SU-DHL-6 (cell line): ENCODE data around the gene DNAJB1.

Source experiments
- H2AFZ ChIP-seq: fragments of 200-600 bp; sonication (generic); 2 replicates; pipeline ENCODE4 v1.6.1; 2014; ENCODE audit warnings: low read depth, mild to moderate bottlenecking, moderate library complexity, mixed read lengths, antibody characterized with exemption, low read length; ENCODE audit not compliant: severe bottlenecking
- H3F3A ChIP-seq: fragments of 200-600 bp; shearing (Covaris generic); 2 replicates; pipeline ENCODE4 v1.6.0; 2016; ENCODE audit warnings: antibody characterized with exemption, mild to moderate bottlenecking; ENCODE audit not compliant: insufficient read depth
- H3K27ac ChIP-seq: fragments of 200-600 bp; sonication (generic); 2 replicates; pipeline ENCODE4 v1.5.1; 2016; ENCODE audit warnings: low read depth, mild to moderate bottlenecking, low read length, moderate library complexity, mixed read lengths
- H3K27me3 ChIP-seq: fragments of 200-600 bp; sonication (generic), shearing (Covaris generic); 2 replicates; pipeline ENCODE4 v1.6.0; 2014; ENCODE audit warnings: mild to moderate bottlenecking, low read length
- H3K36me3 ChIP-seq: fragments of 200-600 bp; sonication (generic); 2 replicates; pipeline ENCODE4 v1.6.1; 2014; ENCODE audit warnings: mild to moderate bottlenecking, low read length, mixed read lengths
- H3K4me2 ChIP-seq: fragments of 300-600, 200-600 bp; shearing (Covaris generic), sonication (generic); 2 replicates; pipeline ENCODE4 v1.6.0; 2014; ENCODE audit warnings: low read length, low read depth, mild to moderate bottlenecking; ENCODE audit not compliant: poor library complexity, severe bottlenecking
- H3K4me3 ChIP-seq: fragments of 200-600 bp; sonication (generic); 2 replicates; pipeline ENCODE4 v1.5.1; 2014; ENCODE audit warnings: antibody characterized with exemption, low read length, mild to moderate bottlenecking, mixed read lengths; ENCODE audit not compliant: insufficient read depth, poor library complexity, severe bottlenecking
- H3K79me2 ChIP-seq: fragments of 200-600 bp; sonication (generic); 2 replicates; pipeline ENCODE4 v1.6.1; 2014; ENCODE audit warnings: mild to moderate bottlenecking, low read length, moderate library complexity; ENCODE audit not compliant: insufficient read depth
- H3K9ac ChIP-seq: fragments of 200-600 bp; sonication (generic); 2 replicates; pipeline ENCODE4 v1.7.0; 2014; ENCODE audit warnings: mild to moderate bottlenecking, low read length
- H3K9me2 ChIP-seq: fragments of 200-600 bp; sonication (generic); replicated peaks from 2 replicates; pipeline ENCODE4 v1.6.1; 2014; ENCODE audit warnings: low read length; ENCODE audit not compliant: insufficient read depth
- H3K9me3 ChIP-seq: fragments of 200-600 bp; sonication (generic); 2 replicates; pipeline ENCODE4 v1.6.1; 2014; ENCODE audit warnings: low read length, mixed read lengths; ENCODE audit not compliant: insufficient read depth
- H4K20me1 ChIP-seq: fragments of 200-600 bp; sonication (generic); 2 replicates; pipeline ENCODE4 v1.6.1; 2014; ENCODE audit warnings: low read depth, mild to moderate bottlenecking, antibody characterized with exemption, low read length, moderate library complexity, mixed read lengths
- EZH2phosphoT487 ChIP-seq: fragments of 200-600 bp; sonication (generic), shearing (Covaris generic); conservative IDR thresholded peaks from 2 replicates; pipeline ENCODE4 v1.6.1; 2018; ENCODE audit warnings: mild to moderate bottlenecking, antibody characterized with exemption, low read length, moderate library complexity, mixed read lengths
- TF ChIP-seq, protein P1 (sequence below): fragments of 200-600 bp; sonication (generic); IDR thresholded peaks from one replicate; pipeline ENCODE4 v1.5.1; 2017; ENCODE audit warnings: antibody characterized with exemption, mild to moderate bottlenecking, low read length, moderate library complexity; ENCODE audit not compliant: insufficient read depth, poor library complexity, severe bottlenecking

DNAJB1 gene

DNA sequence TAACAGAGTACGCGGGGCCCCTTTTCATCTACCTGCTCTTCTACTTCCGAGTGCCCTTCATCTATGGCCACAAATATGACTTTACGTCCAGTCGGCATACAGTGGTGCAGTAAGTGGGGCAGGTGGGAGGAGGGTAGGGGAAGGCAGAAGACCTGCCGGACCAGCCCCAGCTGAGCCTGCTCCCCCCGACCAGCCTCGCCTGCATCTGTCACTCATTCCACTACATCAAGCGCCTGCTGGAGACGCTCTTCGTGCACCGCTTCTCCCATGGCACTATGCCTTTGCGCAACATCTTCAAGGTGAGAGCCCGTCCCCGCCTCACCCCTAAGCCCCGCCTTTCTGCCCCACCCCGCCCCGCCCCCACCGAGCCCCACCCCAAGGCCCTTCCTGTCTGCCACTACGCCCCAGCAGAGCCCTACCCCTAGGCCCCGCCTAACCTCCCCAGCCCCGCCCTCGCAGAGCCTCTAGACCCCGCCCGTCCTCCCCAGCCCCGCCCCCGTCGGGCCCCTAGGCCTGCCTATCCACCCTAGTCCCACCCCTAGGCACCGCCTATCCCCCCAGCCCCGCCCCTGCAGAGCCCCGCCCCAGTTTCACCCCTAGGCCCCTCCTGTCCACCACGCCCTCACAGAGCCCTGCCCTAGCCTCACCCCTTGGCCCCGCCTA lies 45.9 kb upstream of the DNAJB1 start:
- Histone ChIP-seq H3K9ac (no peak overlapping the region), H3K4me2 (no peak overlapping the region), H3K9me3 (no peaks in the 10 kb centered on the region), H3K9me2 (no peaks in the 10 kb centered on the region), H3F3A (no peaks in the 10 kb centered on the region), H3K4me3 (no peak overlapping the region), H3K27ac (no peak overlapping the region), H4K20me1 (no peaks in the 10 kb centered on the region), H3K79me2 (peaks cover 25% of the 10 kb centered on the region; the same call in 1 of the 2 replicates), H3K27me3 (no peaks in the 10 kb centered on the region), H3K36me3 (no peaks in the 10 kb centered on the region), H2AFZ (no peak overlapping the region)
- TF ChIP-seq, protein P1, sequence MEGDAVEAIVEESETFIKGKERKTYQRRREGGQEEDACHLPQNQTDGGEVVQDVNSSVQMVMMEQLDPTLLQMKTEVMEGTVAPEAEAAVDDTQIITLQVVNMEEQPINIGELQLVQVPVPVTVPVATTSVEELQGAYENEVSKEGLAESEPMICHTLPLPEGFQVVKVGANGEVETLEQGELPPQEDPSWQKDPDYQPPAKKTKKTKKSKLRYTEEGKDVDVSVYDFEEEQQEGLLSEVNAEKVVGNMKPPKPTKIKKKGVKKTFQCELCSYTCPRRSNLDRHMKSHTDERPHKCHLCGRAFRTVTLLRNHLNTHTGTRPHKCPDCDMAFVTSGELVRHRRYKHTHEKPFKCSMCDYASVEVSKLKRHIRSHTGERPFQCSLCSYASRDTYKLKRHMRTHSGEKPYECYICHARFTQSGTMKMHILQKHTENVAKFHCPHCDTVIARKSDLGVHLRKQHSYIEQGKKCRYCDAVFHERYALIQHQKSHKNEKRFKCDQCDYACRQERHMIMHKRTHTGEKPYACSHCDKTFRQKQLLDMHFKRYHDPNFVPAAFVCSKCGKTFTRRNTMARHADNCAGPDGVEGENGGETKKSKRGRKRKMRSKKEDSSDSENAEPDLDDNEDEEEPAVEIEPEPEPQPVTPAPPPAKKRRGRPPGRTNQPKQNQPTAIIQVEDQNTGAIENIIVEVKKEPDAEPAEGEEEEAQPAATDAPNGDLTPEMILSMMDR, result no peak
- no peak for TF ChIP-seq EZH2phosphoT487

DNA sequence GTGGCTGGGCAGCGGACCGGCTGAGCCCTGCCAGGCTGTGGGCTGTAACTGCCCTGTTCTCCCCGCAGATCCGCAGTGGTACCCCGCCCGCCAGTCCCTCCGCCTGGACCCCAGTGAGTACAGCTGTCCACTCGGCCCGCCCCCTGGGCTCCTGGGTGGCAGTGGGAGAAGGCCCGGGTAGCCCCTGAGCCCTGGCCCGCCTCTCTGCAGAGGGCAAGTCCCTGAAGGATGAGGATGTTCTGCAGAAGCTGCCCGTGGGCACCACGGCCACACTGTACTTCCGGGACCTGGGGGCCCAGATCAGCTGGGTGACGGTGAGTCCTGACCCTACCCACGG lies 45.4 kb upstream of the DNAJB1 start:
- Histone ChIP-seq H3K79me2 (peaks cover 29% of the 10 kb centered on the region; the same call in 1 of the 2 replicates), H3K4me3 (no peak overlapping the region), H4K20me1 (no peaks in the 10 kb centered on the region), H3F3A (no peaks in the 10 kb centered on the region), H3K9ac (no peak overlapping the region), H3K27ac (no peak overlapping the region), H3K9me2 (no peaks in the 10 kb centered on the region), H3K9me3 (no peaks in the 10 kb centered on the region), H3K36me3 (no peaks in the 10 kb centered on the region), H2AFZ (no peak overlapping the region), H3K27me3 (no peaks in the 10 kb centered on the region), H3K4me2 (no peak overlapping the region)
- TF ChIP-seq, protein P1, result no peak
- no peak for TF ChIP-seq EZH2phosphoT487

GRCh38 chr19:14562660-14563589 lies 44.7 kb upstream of the DNAJB1 start:
- Histone ChIP-seq H3K9ac (no peak overlapping the region), H3K4me3 (no peak overlapping the region), H3K27ac (no peak overlapping the region), H3K36me3 (no peaks in the 10 kb centered on the region), H3K9me3 (no peaks in the 10 kb centered on the region), H2AFZ (no peak overlapping the region), H3K79me2 (peaks cover 35% of the 10 kb centered on the region), H4K20me1 (no peaks in the 10 kb centered on the region), H3F3A (no peaks in the 10 kb centered on the region), H3K4me2 (no peak overlapping the region), H3K9me2 (no peaks in the 10 kb centered on the region), H3K27me3 (no peaks in the 10 kb centered on the region)
- TF ChIP-seq EZH2phosphoT487, result no peak
- TF ChIP-seq, protein P1, result no peak
